ENCODE measurements around the gene AMBRA1.

GRCh38 chr11:46408407-46408986, 185.3 kb downstream of the AMBRA1 start:
- TF ChIP-seq CTCF (IDR thresholded peaks at IDR 0.05) (no peak), EP300 (IDR thresholded peaks at IDR 0.05) (no peak), POLR2A (IDR thresholded peaks at IDR 0.05) (no peak), POLR2AphosphoS5 (IDR thresholded peaks at IDR 0.05) (no peak)
